Loucy (cell line): ENCODE data around the gene CDC14A.

ENCODE experiments used
- H2AFZ ChIP-seq: fragments of 200-600 bp; sonication (generic); 2 replicates; pipeline ENCODE4 v1.6.0; 2016; ENCODE audit warnings: antibody characterized with exemption, mild to moderate bottlenecking, low read length, moderate library complexity
- H3F3A ChIP-seq: fragments of 200-600 bp; 2 replicates; pipeline ENCODE4 v1.6.0; 2016; ENCODE audit warnings: antibody characterized with exemption, low read depth, mild to moderate bottlenecking
- H3K27me3 ChIP-seq: fragments of 200-600 bp; sonication (generic); 2 replicates; pipeline ENCODE4 v1.6.1; 2014; ENCODE audit warnings: low read length, mild to moderate bottlenecking; ENCODE audit not compliant: insufficient read depth, poor library complexity, severe bottlenecking
- H3K36me3 ChIP-seq: fragments of 200-600 bp; sonication (generic); 2 replicates; pipeline ENCODE4 v1.6.1; 2016; ENCODE audit warnings: low read length; ENCODE audit not compliant: insufficient read depth
- H3K4me1 ChIP-seq: fragments of 200-600 bp; sonication (generic); 2 replicates; pipeline ENCODE4 v1.5.1; 2014; ENCODE audit warnings: low read length, mild to moderate bottlenecking; ENCODE audit not compliant: insufficient read depth, poor library complexity, severe bottlenecking
- H3K4me2 ChIP-seq: fragments of 200-600 bp; sonication (generic); 2 replicates; pipeline ENCODE4 v1.6.0; 2014; ENCODE audit warnings: antibody characterized with exemption, low read length, low read depth, mild to moderate bottlenecking; ENCODE audit not compliant: poor library complexity, severe bottlenecking
- H3K4me3 ChIP-seq: fragments of 200-600 bp; sonication (generic); 2 replicates; pipeline ENCODE4 v1.5.1; 2014; ENCODE audit warnings: low read length, mild to moderate bottlenecking, mixed read lengths; ENCODE audit not compliant: poor library complexity, severe bottlenecking
- H3K79me2 ChIP-seq: fragments of 200-600 bp; sonication (generic); 2 replicates; pipeline ENCODE4 v1.6.1; 2014; ENCODE audit warnings: low read length; ENCODE audit not compliant: insufficient read depth
- H3K9ac ChIP-seq: fragments of 200-600 bp; sonication (generic); 2 replicates; pipeline ENCODE4 v1.6.0; 2014; ENCODE audit warnings: mild to moderate bottlenecking, low read depth, low read length, moderate library complexity; ENCODE audit not compliant: poor library complexity, severe bottlenecking
- H3K9me2 ChIP-seq: fragments of 200-600 bp; sonication (generic); replicated peaks from 2 replicates; pipeline ENCODE4 v1.6.1; 2016; ENCODE audit warnings: low read depth, low read length, mixed read lengths
- H3K9me3 ChIP-seq: fragments of 200-600 bp; sonication (generic); 2 replicates; pipeline ENCODE4 v1.6.1; 2014; ENCODE audit warnings: mild to moderate bottlenecking, antibody characterized with exemption, low read length, low read depth; ENCODE audit not compliant: insufficient read depth
- H4K20me1 ChIP-seq: fragments of 200-600 bp; sonication (generic); 2 replicates; pipeline ENCODE4 v1.6.0; 2014; ENCODE audit warnings: antibody characterized with exemption, low read length, mild to moderate bottlenecking; ENCODE audit not compliant: insufficient read depth, poor library complexity, severe bottlenecking
- CTCF ChIP-seq: fragments of 200-600 bp; sonication (generic); conservative IDR thresholded peaks from 2 replicates; pipeline ENCODE4 v1.5.1; 2014; ENCODE audit warnings: mild to moderate bottlenecking, antibody characterized with exemption, low read length
- EZH2phosphoT487 ChIP-seq: fragments of 200-600 bp; IDR thresholded peaks from 2 replicates; pipeline ENCODE4 v1.6.1; 2018; ENCODE audit warnings: antibody characterized with exemption, mild to moderate bottlenecking, moderate library complexity, borderline replicate concordance

CDC14A gene

GRCh38 chr1:100411019-100411418 is 58.7 kb downstream of the CDC14A start:
- H3K4me3 ChIP-seq: no peak overlapping the region
- no peak overlapping the region for H3K9ac ChIP-seq
- no peaks in the 10 kb centered on the region for H3K27me3 ChIP-seq
- H3K4me1 ChIP-seq: peaks cover 10% of the 10 kb centered on the region
- peaks cover 37% of the 10 kb centered on the region for H3K79me2 ChIP-seq
- H3K9me2 ChIP-seq: no peaks in the 10 kb centered on the region
- TF ChIP-seq CTCF: no peak
- no peak for TF ChIP-seq EZH2phosphoT487
- no peaks in the 10 kb centered on the region for H4K20me1 ChIP-seq
- no peak overlapping the region for H2AFZ ChIP-seq
- no peaks in the 10 kb centered on the region for H3F3A ChIP-seq
- 0 out of 2 replicates have a peak, but pooled peaks cover 6% of the 10 kb centered on the region for H3K36me3 ChIP-seq
- H3K4me2 ChIP-seq: no peak overlapping the region
- no peaks in the 10 kb centered on the region; the same call in 1 of the 2 replicates for H3K9me3 ChIP-seq

- H3K4me3 ChIP-seq: no peak overlapping the region
- H3K4me1 ChIP-seq: peaks cover 10% of the 10 kb centered on the region
- H3F3A ChIP-seq: no peaks in the 10 kb centered on the region
- H3K27me3 ChIP-seq: no peaks in the 10 kb centered on the region
- H3K9me2 ChIP-seq: no peaks in the 10 kb centered on the region
- TF ChIP-seq CTCF: no peak
- no peak for TF ChIP-seq EZH2phosphoT487
- no peak overlapping the region for H2AFZ ChIP-seq
- H3K9ac ChIP-seq: no peak overlapping the region
- H4K20me1 ChIP-seq: no peaks in the 10 kb centered on the region
- H3K79me2 ChIP-seq: peaks cover 33% of the 10 kb centered on the region
- 0 out of 2 replicates have a peak, but pooled peaks cover 6% of the 10 kb centered on the region for H3K36me3 ChIP-seq
- H3K9me3 ChIP-seq: no peaks in the 10 kb centered on the region; the same call in 1 of the 2 replicates
- no peak overlapping the region for H3K4me2 ChIP-seq
These were observed 59.3 kb downstream of the CDC14A start for GRCh38 chr1:100411574-100411973.

GRCh38 chr1:100413035-100413434 is 60.7 kb downstream of the CDC14A start:
- Histone ChIP-seq H3K9ac (no peak overlapping the region), H3K4me2 (no peak overlapping the region), H3F3A (no peaks in the 10 kb centered on the region), H3K4me3 (no peak overlapping the region), H3K27me3 (no peaks in the 10 kb centered on the region), H3K9me3 (no peaks in the 10 kb centered on the region; the same call in 1 of the 2 replicates), H3K36me3 (peaks cover 11% of the 10 kb centered on the region; the same call in 1 of the 2 replicates), H2AFZ (no peak overlapping the region), H3K4me1 (peaks cover 10% of the 10 kb centered on the region), H3K79me2 (peaks cover 22% of the 10 kb centered on the region; the same call in 1 of the 2 replicates), H3K9me2 (no peaks in the 10 kb centered on the region), H4K20me1 (no peaks in the 10 kb centered on the region)
- TF ChIP-seq CTCF (no peak), EZH2phosphoT487 (no peak)
